GM19240 (cell line): ENCODE data around the gene INPP5A.

Experiments
- DNase-seq: peaks from one replicate; pipeline ENCODE4 v3.0.0; 2011; ENCODE audit warnings: low spot score; ENCODE audit not compliant: insufficient read length

INPP5A gene

GRCh38 chr10:132714986-132715775, 177.6 kb downstream of the INPP5A start:
- no peak for DNase-seq

GRCh38 chr10:132715776-132716680, 178.4 kb downstream of the INPP5A start:
- DNase-seq = no peak

GRCh38 chr10:132716691-132717490, 179.3 kb downstream of the INPP5A start:
- no peak for DNase-seq

- no peak for DNase-seq
These were observed 184.1 kb downstream of the INPP5A start for GRCh38 chr10:132721725-132722124.

- DNase-seq = no peak
These were observed 185.1 kb downstream of the INPP5A start for GRCh38 chr10:132722394-132723329.

- no peak for DNase-seq
These were observed 185.9 kb downstream of the INPP5A start for GRCh38 chr10:132723330-132723970.

- no peak for DNase-seq
These were observed 186.9 kb downstream of the INPP5A start for GRCh38 chr10:132724446-132724845.

GRCh38 chr10:132725202-132725601, 187.6 kb downstream of the INPP5A start:
- DNase-seq = no peak

GRCh38 chr10:132726194-132726593, 188.6 kb downstream of the INPP5A start:
- no peak for DNase-seq

- no peak for DNase-seq
These were observed 189.4 kb downstream of the INPP5A start for GRCh38 chr10:132726951-132727350.

- no peak for DNase-seq
These were observed 189.8 kb downstream of the INPP5A start for GRCh38 chr10:132727411-132727810.

GRCh38 chr10:132728321-132728720, 190.7 kb downstream of the INPP5A start:
- DNase-seq = no peak

- no peak for DNase-seq
These were observed 191.2 kb downstream of the INPP5A start for GRCh38 chr10:132728741-132729140.

GRCh38 chr10:132729810-132730572, 192.4 kb downstream of the INPP5A start:
- no peak for DNase-seq

GRCh38 chr10:132730573-132730953, 193.0 kb downstream of the INPP5A start:
- no peak for DNase-seq

GRCh38 chr10:132732518-132732917, 194.9 kb downstream of the INPP5A start:
- no peak for DNase-seq

GRCh38 chr10:132733926-132734325, 196.3 kb downstream of the INPP5A start:
- no peak for DNase-seq

- no peak for DNase-seq
These were observed 197.8 kb downstream of the INPP5A start for GRCh38 chr10:132735341-132735775.

- no peak for DNase-seq
These were observed 198.4 kb downstream of the INPP5A start for GRCh38 chr10:132735923-132736391.
